ENCODE data around the gene BPIFB2.

BPIFB2 gene

DNA sequence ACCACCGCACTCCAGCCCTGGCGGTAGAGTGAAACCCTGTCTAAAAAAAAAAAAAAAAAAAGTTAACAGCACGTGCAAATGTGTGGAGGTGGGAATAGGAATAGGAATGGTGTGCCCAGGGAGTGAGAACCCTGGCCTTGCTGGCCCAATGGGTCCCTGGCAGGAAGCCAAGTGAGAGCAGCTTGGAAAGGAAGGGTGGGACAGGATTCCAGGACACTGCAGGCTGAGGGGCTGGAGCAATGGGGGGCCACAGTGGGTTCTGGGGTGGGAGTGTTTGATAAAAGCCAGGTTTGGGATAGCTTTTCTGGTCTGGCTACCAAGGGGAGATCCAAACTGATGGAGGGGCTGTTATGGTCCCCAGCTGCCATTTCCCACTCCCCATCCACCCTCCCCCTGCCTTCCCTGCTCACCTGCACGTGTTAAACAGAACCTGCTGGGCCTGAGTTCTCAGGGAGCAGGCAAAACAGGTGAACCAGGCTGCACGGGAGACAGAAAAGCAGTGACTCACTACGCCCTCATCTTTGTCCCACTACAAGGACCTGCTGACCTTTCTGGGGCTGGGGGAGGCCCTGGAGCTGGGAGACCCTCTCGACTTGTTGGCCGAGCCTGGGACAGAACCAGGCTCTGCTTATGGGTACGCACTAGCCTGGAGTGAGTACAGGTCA is 6.6 kb upstream of the BPIFB2 start:
- Histone ChIP-seq H3K4ac (ENCODE audit: low read depth in 1 of 2, low read length in 2 of 2) (no peak overlapping the region), H3K27ac (ENCODE audit: low read length, poor library complexity, severe bottlenecking) (no peak overlapping the region), H3K36me3 (ENCODE audit: control insufficient read depth in 1 of 2, insufficient read depth in 2 of 2, low read depth in 1 of 2, low read length in 2 of 2) (no peaks in the 10 kb centered on the region), H4K91ac (ENCODE audit: low read length) (no peak overlapping the region), H2AK5ac (ENCODE audit: low read length, severe bottlenecking) (no peak overlapping the region), H2BK5ac (ENCODE audit: low read depth, low read length, poor library complexity, severe bottlenecking) (no peak overlapping the region), H3K27me3 (ENCODE audit: control insufficient read depth in 1 of 2, insufficient read depth in 1 of 2, low read length in 2 of 2) (peaks cover 0 to 11% of the 10 kb centered on the region in 2 experiments), H3K18ac (ENCODE audit: low read depth in 1 of 2, low read length in 2 of 2) (no peak overlapping the region), H3K4me1 (ENCODE audit: control insufficient read depth, insufficient read depth, low read depth, low read length) (no peaks in the 10 kb centered on the region), H3K4me2 (ENCODE audit: low read length, poor library complexity, severe bottlenecking) (no peak overlapping the region), H2BK12ac (ENCODE audit: low read length in 2 of 2) (no peak overlapping the region), H2AFZ (ENCODE audit: low read depth, low read length) (no peak overlapping the region), H3K4me3 (ENCODE audit: insufficient read depth in 1 of 2, low read depth in 1 of 2, low read length in 2 of 2) (no peak overlapping the region), H3K14ac (ENCODE audit: low read length in 2 of 2) (no peak overlapping the region), H2BK15ac (ENCODE audit: low read depth, poor library complexity, severe bottlenecking) (no peak overlapping the region), H4K8ac (ENCODE audit: low read length) (no peak overlapping the region), H3K79me1 (replicated peaks; ENCODE audit: low read length, poor library complexity, severe bottlenecking) (no peaks in the 10 kb centered on the region), H3K23ac (ENCODE audit: low read length in 2 of 2) (peak overlapping the region in 1 of 2 experiments; percentile 46), H3K9ac (ENCODE audit: low read length) (no peak overlapping the region), H2BK120ac (ENCODE audit: low read depth, low read length) (no peak overlapping the region), H3K9me3 (ENCODE audit: control insufficient read depth, low read length) (peaks cover 3% of the 10 kb centered on the region)
- DNase-seq = no peak
- WGBS = 66% methylated on average over 9 of the region's 9 CpGs

DNA sequence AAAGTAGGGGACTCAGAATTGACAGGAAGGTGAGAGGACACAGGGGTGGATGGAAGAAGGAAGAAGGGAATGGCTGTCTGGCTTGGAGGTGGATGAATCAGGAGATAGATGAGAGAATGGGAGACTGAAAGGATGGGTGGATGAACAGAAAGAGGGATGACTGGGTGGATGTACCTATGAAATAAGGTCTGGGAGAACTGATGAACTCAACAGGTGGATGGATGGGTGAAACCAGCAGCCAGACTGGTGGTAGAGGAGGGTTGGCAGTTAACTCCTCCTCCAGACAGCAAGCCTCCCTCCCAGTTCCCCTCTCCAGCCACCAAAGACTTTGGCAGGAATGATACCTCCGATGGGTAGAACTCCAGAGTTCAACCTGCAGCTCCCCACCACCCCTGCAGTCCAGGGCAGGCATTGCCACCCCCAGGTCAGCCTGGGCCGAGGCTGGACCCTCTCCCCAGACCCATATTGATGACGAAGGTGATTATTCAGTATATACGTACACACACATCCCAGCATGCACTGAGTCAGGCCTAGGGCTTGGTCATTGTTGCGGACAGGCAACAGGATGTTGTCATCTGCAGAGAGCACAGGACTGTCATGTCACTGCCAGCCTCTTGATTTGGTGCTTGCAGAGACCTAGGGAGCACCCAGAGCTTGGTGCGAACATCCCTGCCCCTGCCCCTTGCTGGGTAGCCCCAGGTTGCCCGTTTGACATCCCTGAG is 5.3 kb upstream of the BPIFB2 start:
- DNase-seq = no peak
- no peak overlapping the region for H2AK5ac ChIP-seq (ENCODE audit: low read length, severe bottlenecking)
- H2AFZ ChIP-seq (ENCODE audit: low read depth, low read length) = no peak overlapping the region
- no peak overlapping the region for H3K18ac ChIP-seq (ENCODE audit: low read depth in 1 of 2, low read length in 2 of 2)
- H3K23ac ChIP-seq (ENCODE audit: low read length in 2 of 2) = no peak overlapping the region
- H2BK5ac ChIP-seq (ENCODE audit: low read depth, low read length, poor library complexity, severe bottlenecking) = no peak overlapping the region
- no peaks in the 10 kb centered on the region for H3K36me3 ChIP-seq (ENCODE audit: control insufficient read depth in 1 of 2, insufficient read depth in 2 of 2, low read depth in 1 of 2, low read length in 2 of 2)
- peaks cover 0 to 11% of the 10 kb centered on the region in 2 experiments for H3K27me3 ChIP-seq (ENCODE audit: control insufficient read depth in 1 of 2, insufficient read depth in 1 of 2, low read length in 2 of 2)
- no peak overlapping the region for H2BK120ac ChIP-seq (ENCODE audit: low read depth, low read length)
- no peak overlapping the region for H2BK15ac ChIP-seq (ENCODE audit: low read depth, poor library complexity, severe bottlenecking)
- H3K4ac ChIP-seq (ENCODE audit: low read depth in 1 of 2, low read length in 2 of 2) = no peak overlapping the region
- H3K79me1 ChIP-seq (replicated peaks; ENCODE audit: low read length, poor library complexity, severe bottlenecking) = no peaks in the 10 kb centered on the region
- no peak overlapping the region for H3K4me3 ChIP-seq (ENCODE audit: insufficient read depth in 1 of 2, low read depth in 1 of 2, low read length in 2 of 2)
- H3K4me2 ChIP-seq (ENCODE audit: low read length, poor library complexity, severe bottlenecking) = no peak overlapping the region
- no peak overlapping the region for H2BK12ac ChIP-seq (ENCODE audit: low read length in 2 of 2)
- peak overlapping the region; percentile 40 for H4K91ac ChIP-seq (ENCODE audit: low read length)
- no peaks in the 10 kb centered on the region for H3K4me1 ChIP-seq (ENCODE audit: control insufficient read depth, insufficient read depth, low read depth, low read length)
- WGBS = 79% methylated on average over 7 of the region's 7 CpGs
- no peak overlapping the region for H3K27ac ChIP-seq (ENCODE audit: low read length, poor library complexity, severe bottlenecking)
- no peak overlapping the region for H3K14ac ChIP-seq (ENCODE audit: low read length in 2 of 2)
- H4K8ac ChIP-seq (ENCODE audit: low read length) = no peak overlapping the region
- no peaks in the 10 kb centered on the region for H3K9me3 ChIP-seq (ENCODE audit: control insufficient read depth, low read length)
- H3K9ac ChIP-seq (ENCODE audit: low read length) = no peak overlapping the region

DNA sequence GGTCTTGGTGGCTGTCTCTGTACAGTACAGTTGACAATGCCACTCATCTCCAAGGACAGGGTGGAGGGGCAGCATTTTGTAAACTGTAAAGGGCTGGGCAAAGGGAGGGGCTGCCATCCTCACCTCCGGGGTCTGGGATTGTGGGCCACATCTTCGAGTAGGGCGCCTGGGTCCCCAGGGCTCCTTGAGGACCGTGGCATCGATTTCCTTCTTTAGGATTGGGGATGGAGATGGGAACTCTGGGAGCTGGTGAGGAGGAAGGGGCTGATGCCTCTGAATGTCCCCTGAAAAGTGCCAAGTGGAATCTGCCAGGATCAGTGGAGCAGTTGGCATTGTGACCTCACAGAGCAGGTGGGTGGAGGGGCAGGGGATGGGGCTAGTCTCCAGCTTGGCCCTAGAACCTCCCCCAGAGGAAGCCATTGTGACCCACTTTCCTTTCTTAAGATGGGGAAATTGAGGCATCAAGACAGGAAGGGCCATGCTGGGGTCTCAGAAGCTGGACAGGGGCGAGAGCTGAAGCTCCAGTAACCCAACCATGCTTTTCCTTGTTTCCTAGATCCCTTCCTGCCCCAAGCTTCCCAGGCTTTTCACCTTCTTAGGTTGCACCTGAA is 3.3 kb upstream of the BPIFB2 start, which contains the start of gene SUN5:
SUN5 (minus strand) TSS at position 293 of the 611 bp plus-strand sequence; CDS start at position 200, 93 bp downstream.
- no peak within 1 kb of the TSS for H4K91ac ChIP-seq (ENCODE audit: low read length)

DNA sequence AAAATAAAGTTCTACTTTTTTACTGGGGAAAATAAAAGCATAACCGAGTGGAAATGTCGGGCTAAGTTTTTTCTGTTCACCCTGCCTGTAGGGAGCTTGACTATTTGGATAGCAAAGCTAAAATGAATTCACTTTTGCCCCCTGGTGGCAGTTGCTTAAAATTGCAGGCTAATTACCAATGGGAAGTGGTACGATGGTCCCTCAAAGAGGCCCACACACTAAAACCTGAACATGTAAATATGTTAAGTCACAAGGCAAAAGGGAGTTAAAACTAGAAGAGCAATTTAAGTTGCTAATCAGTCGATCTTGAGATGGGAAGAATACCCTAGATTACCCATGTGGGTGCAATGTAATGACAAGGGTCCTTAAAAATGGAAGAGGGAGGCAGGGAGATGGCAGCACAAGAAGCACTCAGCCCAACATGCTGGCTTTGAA is 2.4 kb upstream of the BPIFB2 start:
- Histone ChIP-seq H2BK120ac (ENCODE audit: low read depth, low read length) (no peak overlapping the region), H3K18ac (ENCODE audit: low read depth in 1 of 2, low read length in 2 of 2) (no peak overlapping the region), H3K23ac (ENCODE audit: low read length in 2 of 2) (no peak overlapping the region), H2AFZ (ENCODE audit: low read depth, low read length) (no peak overlapping the region), H3K4me1 (ENCODE audit: control insufficient read depth, insufficient read depth, low read depth, low read length) (peaks cover 5% of the 10 kb centered on the region), H2BK15ac (ENCODE audit: low read depth, poor library complexity, severe bottlenecking) (no peak overlapping the region), H3K4me2 (ENCODE audit: low read length, poor library complexity, severe bottlenecking) (no peak overlapping the region), H3K79me1 (replicated peaks; ENCODE audit: low read length, poor library complexity, severe bottlenecking) (no peaks in the 10 kb centered on the region), H3K9ac (ENCODE audit: low read length) (no peak overlapping the region), H2BK12ac (ENCODE audit: low read length in 2 of 2) (no peak overlapping the region), H3K36me3 (ENCODE audit: control insufficient read depth in 1 of 2, insufficient read depth in 2 of 2, low read depth in 1 of 2, low read length in 2 of 2) (no peaks in the 10 kb centered on the region), H3K4me3 (ENCODE audit: insufficient read depth in 1 of 2, low read depth in 1 of 2, low read length in 2 of 2) (no peak overlapping the region), H3K4ac (ENCODE audit: low read depth in 1 of 2, low read length in 2 of 2) (no peak overlapping the region), H2BK5ac (ENCODE audit: low read depth, low read length, poor library complexity, severe bottlenecking) (no peak overlapping the region), H3K27ac (ENCODE audit: low read length, poor library complexity, severe bottlenecking) (no peak overlapping the region), H4K8ac (ENCODE audit: low read length) (no peak overlapping the region), H3K9me3 (ENCODE audit: control insufficient read depth, low read length) (no peaks in the 10 kb centered on the region), H3K27me3 (ENCODE audit: control insufficient read depth in 1 of 2, insufficient read depth in 1 of 2, low read length in 2 of 2) (peaks cover 0 to 15% of the 10 kb centered on the region in 2 experiments), H3K14ac (ENCODE audit: low read length in 2 of 2) (no peak overlapping the region), H2AK5ac (ENCODE audit: low read length, severe bottlenecking) (no peak overlapping the region), H4K91ac (ENCODE audit: low read length) (no peak overlapping the region)
- no peak for DNase-seq
- WGBS = 42% methylated on average over 3 of the region's 4 CpGs

More for the DNA sequence above, 3.3 kb upstream of the BPIFB2 start, which contains the start of gene SUN5:
- H2AFZ ChIP-seq (ENCODE audit: low read depth, low read length) = no peak within 1 kb of the TSS
- no peaks in the 10 kb centered on the region for H3K9me3 ChIP-seq (ENCODE audit: control insufficient read depth, low read length)
- no peak within 1 kb of the TSS for H2BK15ac ChIP-seq (ENCODE audit: low read depth, poor library complexity, severe bottlenecking)
- no peak within 1 kb of the TSS for H2BK5ac ChIP-seq (ENCODE audit: low read depth, low read length, poor library complexity, severe bottlenecking)
- no peak within 1 kb of the TSS for H3K18ac ChIP-seq (ENCODE audit: low read depth in 1 of 2, low read length in 2 of 2)
- no peak for DNase-seq
- no peak within 1 kb of the TSS for H3K4me3 ChIP-seq (ENCODE audit: insufficient read depth in 1 of 2, low read depth in 1 of 2, low read length in 2 of 2)
- H3K79me1 ChIP-seq (replicated peaks; ENCODE audit: low read length, poor library complexity, severe bottlenecking) = no peaks in the 10 kb centered on the region
- H4K8ac ChIP-seq (ENCODE audit: low read length) = no peak within 1 kb of the TSS
- H3K4me1 ChIP-seq (ENCODE audit: control insufficient read depth, insufficient read depth, low read depth, low read length) = no peaks in the 10 kb centered on the region
- no peak within 1 kb of the TSS for H3K9ac ChIP-seq (ENCODE audit: low read length)
- peaks cover 0 to 14% of the 10 kb centered on the region in 2 experiments for H3K27me3 ChIP-seq (ENCODE audit: control insufficient read depth in 1 of 2, insufficient read depth in 1 of 2, low read length in 2 of 2)
- H3K14ac ChIP-seq (ENCODE audit: low read length in 2 of 2) = no peak within 1 kb of the TSS
- no peak within 1 kb of the TSS for H3K27ac ChIP-seq (ENCODE audit: low read length, poor library complexity, severe bottlenecking)
- H3K4me2 ChIP-seq (ENCODE audit: low read length, poor library complexity, severe bottlenecking) = no peak within 1 kb of the TSS
- no peak within 1 kb of the TSS for H2BK120ac ChIP-seq (ENCODE audit: low read depth, low read length)
- H2BK12ac ChIP-seq (ENCODE audit: low read length in 2 of 2) = no peak within 1 kb of the TSS
- no peak within 1 kb of the TSS for H3K4ac ChIP-seq (ENCODE audit: low read depth in 1 of 2, low read length in 2 of 2)
- H3K23ac ChIP-seq (ENCODE audit: low read length in 2 of 2) = no peak within 1 kb of the TSS
- WGBS = 75% methylated on average over 6 of the region's 6 CpGs
- H2AK5ac ChIP-seq (ENCODE audit: low read length, severe bottlenecking) = no peak within 1 kb of the TSS
- no peaks in the 10 kb centered on the region for H3K36me3 ChIP-seq (ENCODE audit: control insufficient read depth in 1 of 2, insufficient read depth in 2 of 2, low read depth in 1 of 2, low read length in 2 of 2)
